ENCODE measurements around the gene MUC13.

Gene MUC13

GRCh38 chr3:124877674-124878073 lies 56.9 kb downstream of the MUC13 start:
- H3K36me3 ChIP-seq (ENCODE audit: insufficient read depth): no peaks in the 10 kb centered on the region
- H3K4me3 ChIP-seq (IDR thresholded peaks at IDR 0.05; ENCODE audit: insufficient read depth, low read depth, low read length): no peak overlapping the region
- H3K27ac ChIP-seq: no peak overlapping the region
- H4K20me1 ChIP-seq (ENCODE audit: insufficient read depth): no peaks in the 10 kb centered on the region
- H3K4me1 ChIP-seq (ENCODE audit: low read depth, poor library complexity, severe bottlenecking): peaks cover 44% of the 10 kb centered on the region
- no peak overlapping the region for H3K9ac ChIP-seq
- no peak overlapping the region for H3K4me2 ChIP-seq
- TF ChIP-seq, protein P1, sequence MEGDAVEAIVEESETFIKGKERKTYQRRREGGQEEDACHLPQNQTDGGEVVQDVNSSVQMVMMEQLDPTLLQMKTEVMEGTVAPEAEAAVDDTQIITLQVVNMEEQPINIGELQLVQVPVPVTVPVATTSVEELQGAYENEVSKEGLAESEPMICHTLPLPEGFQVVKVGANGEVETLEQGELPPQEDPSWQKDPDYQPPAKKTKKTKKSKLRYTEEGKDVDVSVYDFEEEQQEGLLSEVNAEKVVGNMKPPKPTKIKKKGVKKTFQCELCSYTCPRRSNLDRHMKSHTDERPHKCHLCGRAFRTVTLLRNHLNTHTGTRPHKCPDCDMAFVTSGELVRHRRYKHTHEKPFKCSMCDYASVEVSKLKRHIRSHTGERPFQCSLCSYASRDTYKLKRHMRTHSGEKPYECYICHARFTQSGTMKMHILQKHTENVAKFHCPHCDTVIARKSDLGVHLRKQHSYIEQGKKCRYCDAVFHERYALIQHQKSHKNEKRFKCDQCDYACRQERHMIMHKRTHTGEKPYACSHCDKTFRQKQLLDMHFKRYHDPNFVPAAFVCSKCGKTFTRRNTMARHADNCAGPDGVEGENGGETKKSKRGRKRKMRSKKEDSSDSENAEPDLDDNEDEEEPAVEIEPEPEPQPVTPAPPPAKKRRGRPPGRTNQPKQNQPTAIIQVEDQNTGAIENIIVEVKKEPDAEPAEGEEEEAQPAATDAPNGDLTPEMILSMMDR (conservative IDR thresholded peaks at IDR 0.05; ENCODE audit: low read depth, low read length): no peak
- no peak overlapping the region for H2AFZ ChIP-seq (ENCODE audit: low read depth)
- H3K79me2 ChIP-seq (ENCODE audit: insufficient read depth, low read depth): peaks cover 75% of the 10 kb centered on the region
- no peaks in the 10 kb centered on the region for H3K27me3 ChIP-seq (ENCODE audit: insufficient read depth, low read depth)

DNA sequence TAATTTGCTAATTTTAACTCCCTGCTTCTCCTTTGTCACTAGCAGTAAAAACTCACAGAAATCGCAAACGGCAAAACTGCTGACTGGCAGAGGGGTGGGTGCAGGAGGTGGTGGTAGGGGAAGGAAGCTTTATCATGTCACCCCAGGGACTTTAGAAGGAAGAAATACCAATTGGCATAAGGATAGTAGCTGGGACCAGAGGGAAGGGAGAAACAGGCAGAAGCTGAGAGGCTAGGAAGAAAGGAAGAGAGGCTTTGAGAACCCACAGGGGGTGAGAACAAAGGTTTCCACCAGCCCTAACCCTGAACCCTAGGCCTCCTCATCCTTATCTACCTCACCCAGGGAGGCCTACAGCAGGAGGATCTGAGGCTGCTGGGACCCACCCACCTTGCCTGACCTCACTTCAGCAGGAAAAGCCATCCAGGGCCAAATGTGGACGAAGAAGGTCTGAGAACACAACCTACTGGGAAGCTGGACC lies 58.1 kb downstream of the MUC13 start:
- no peak overlapping the region for H3K9ac ChIP-seq
- H3K27me3 ChIP-seq (ENCODE audit: insufficient read depth, low read depth): no peaks in the 10 kb centered on the region
- peak overlapping the region; percentile 7; the same call in 1 of the 2 replicates for H3K27ac ChIP-seq
- no peaks in the 10 kb centered on the region for H3K36me3 ChIP-seq (ENCODE audit: insufficient read depth)
- peak overlapping the region; percentile 32; the same call in 1 of the 2 replicates for H3K4me2 ChIP-seq
- TF ChIP-seq, protein P1 (conservative IDR thresholded peaks at IDR 0.05; ENCODE audit: low read depth, low read length): no peak
- H3K4me3 ChIP-seq (IDR thresholded peaks at IDR 0.05; ENCODE audit: insufficient read depth, low read depth, low read length): no peak overlapping the region
- no peaks in the 10 kb centered on the region for H4K20me1 ChIP-seq (ENCODE audit: insufficient read depth)
- H3K4me1 ChIP-seq (ENCODE audit: low read depth, poor library complexity, severe bottlenecking): peaks cover 44% of the 10 kb centered on the region
- no peak overlapping the region for H2AFZ ChIP-seq (ENCODE audit: low read depth)
- H3K79me2 ChIP-seq (ENCODE audit: insufficient read depth, low read depth): peaks cover 62% of the 10 kb centered on the region

DNA sequence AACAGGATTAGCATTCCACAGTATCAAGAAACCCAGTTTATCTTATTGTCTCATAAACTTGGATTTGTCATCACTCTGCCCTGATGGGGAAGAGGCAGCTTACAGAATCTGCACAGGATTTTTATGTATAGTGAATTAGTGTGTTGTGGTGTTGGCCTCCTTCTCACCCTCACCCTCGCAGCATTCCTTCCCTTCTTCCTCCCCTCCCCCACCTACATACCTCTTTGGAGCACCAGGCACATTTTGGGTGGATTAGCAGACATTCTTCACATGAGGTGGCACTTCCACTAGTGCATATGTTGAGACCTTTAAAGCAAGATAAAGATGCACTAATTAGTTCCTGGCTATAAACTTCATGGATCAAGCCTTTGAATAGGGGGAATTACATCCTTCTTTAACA lies 61.3 kb downstream of the MUC13 start:
- no peak overlapping the region for H3K4me3 ChIP-seq (IDR thresholded peaks at IDR 0.05; ENCODE audit: insufficient read depth, low read depth, low read length)
- no peaks in the 10 kb centered on the region for H3K36me3 ChIP-seq (ENCODE audit: insufficient read depth)
- H3K27ac ChIP-seq: no peak overlapping the region
- no peak overlapping the region for H3K4me2 ChIP-seq
- no peak overlapping the region for H2AFZ ChIP-seq (ENCODE audit: low read depth)
- no peak overlapping the region for H3K9ac ChIP-seq
- H4K20me1 ChIP-seq (ENCODE audit: insufficient read depth): no peaks in the 10 kb centered on the region
- H3K27me3 ChIP-seq (ENCODE audit: insufficient read depth, low read depth): no peaks in the 10 kb centered on the region
- TF ChIP-seq, protein P1 (conservative IDR thresholded peaks at IDR 0.05; ENCODE audit: low read depth, low read length): no peak
- peaks cover 39% of the 10 kb centered on the region for H3K4me1 ChIP-seq (ENCODE audit: low read depth, poor library complexity, severe bottlenecking)
- H3K79me2 ChIP-seq (ENCODE audit: insufficient read depth, low read depth): peaks cover 45% of the 10 kb centered on the region

DNA sequence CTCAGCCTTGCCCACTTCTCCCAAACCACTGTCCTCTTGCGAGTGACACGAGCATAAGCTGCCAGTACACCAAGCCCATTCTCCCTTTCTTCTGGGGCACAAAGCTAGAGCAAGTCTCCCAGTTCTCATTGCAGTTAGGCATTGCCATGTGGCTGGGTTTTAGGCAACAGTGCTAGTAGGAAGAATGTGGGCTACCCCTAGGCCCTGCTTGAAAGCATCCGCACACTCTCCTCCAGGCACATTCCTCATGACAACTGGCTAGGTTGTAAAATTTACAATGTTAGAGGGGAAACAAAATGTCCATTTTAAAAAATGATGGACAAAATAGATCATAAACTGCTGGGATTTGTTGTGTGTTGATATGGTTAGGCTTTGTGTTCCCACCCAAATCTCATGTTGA lies 67.0 kb downstream of the MUC13 start:
- TF ChIP-seq, protein P1 (conservative IDR thresholded peaks at IDR 0.05; ENCODE audit: low read depth, low read length): no peak
- Histone ChIP-seq H3K79me2 (ENCODE audit: insufficient read depth, low read depth) (peaks cover 5% of the 10 kb centered on the region; the same call in 1 of the 2 replicates), H3K9ac (no peak overlapping the region), H3K27me3 (ENCODE audit: insufficient read depth, low read depth) (no peaks in the 10 kb centered on the region), H3K27ac (no peak overlapping the region), H2AFZ (ENCODE audit: low read depth) (no peak overlapping the region), H3K4me1 (ENCODE audit: low read depth, poor library complexity, severe bottlenecking) (no peaks in the 10 kb centered on the region), H3K36me3 (ENCODE audit: insufficient read depth) (no peaks in the 10 kb centered on the region), H3K4me2 (no peak overlapping the region), H4K20me1 (ENCODE audit: insufficient read depth) (no peaks in the 10 kb centered on the region), H3K4me3 (IDR thresholded peaks at IDR 0.05; ENCODE audit: insufficient read depth, low read depth, low read length) (no peak overlapping the region)

Measured in KMS-11 (cell line).